Activated T-cell treated with anti-CD3 and anti-CD28 coated beads for 1 hour (primary cell): ENCODE results near the gene PHRF1.

Experiments used
- DNase-seq: peaks from one replicate; pipeline ENCODE4 v3.0.0-alpha.2; 2020; ENCODE audit warnings: low read depth

The PHRF1 gene

GRCh38 chr11:539971-540481, 36.2 kb upstream of the PHRF1 start:
- no peak for DNase-seq

DNA sequence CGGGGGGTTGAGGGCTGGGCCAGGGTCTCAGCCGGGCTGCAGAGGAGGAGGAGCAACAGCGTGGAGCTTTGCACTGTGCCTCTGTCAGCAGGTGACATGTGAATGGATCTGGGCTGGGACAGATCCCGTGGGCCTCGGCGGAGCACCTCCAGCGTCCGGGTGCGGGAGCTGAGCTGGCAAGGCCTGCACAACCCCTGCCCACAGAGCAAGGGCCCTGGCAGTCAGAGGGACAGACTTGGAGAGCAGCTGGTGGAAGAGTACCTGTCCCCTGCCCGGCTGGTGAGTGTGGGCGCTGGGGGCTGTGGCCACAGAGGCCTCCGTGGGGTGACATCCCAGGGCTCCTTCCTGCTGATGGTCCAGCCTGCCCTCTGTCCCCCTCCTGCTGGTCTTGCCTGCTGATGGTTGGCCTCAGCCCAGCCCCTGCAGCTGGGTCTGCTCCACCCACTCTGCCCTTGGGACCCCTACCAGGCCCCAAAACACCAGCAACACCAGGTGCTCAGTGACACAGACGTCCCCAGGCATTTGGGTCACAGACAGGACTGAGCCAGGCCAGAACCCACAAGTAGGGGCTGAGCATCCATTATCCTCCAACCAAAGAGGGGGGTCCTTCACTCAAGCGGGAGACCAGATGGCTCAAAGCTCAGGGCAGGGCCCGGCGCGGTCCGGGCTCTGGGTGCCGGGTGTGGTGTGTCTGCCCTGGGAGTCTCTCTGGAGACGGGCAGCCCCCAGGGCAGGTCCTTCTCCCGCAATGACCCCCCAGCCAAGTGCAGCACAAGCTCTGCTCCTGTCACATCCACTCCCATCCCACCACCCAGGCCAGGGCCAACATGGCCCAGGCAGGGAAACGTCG, 35.5 kb upstream of the PHRF1 start:
- DNase-seq, result no peak

GRCh38 chr11:541433-541885, 34.8 kb upstream of the PHRF1 start:
- no peak for DNase-seq

- no peak for DNase-seq
Measured at GRCh38 chr11:544817-545166, 31.5 kb upstream of the PHRF1 start.

GRCh38 chr11:545171-545570, 31.1 kb upstream of the PHRF1 start:
- no peak for DNase-seq

DNA sequence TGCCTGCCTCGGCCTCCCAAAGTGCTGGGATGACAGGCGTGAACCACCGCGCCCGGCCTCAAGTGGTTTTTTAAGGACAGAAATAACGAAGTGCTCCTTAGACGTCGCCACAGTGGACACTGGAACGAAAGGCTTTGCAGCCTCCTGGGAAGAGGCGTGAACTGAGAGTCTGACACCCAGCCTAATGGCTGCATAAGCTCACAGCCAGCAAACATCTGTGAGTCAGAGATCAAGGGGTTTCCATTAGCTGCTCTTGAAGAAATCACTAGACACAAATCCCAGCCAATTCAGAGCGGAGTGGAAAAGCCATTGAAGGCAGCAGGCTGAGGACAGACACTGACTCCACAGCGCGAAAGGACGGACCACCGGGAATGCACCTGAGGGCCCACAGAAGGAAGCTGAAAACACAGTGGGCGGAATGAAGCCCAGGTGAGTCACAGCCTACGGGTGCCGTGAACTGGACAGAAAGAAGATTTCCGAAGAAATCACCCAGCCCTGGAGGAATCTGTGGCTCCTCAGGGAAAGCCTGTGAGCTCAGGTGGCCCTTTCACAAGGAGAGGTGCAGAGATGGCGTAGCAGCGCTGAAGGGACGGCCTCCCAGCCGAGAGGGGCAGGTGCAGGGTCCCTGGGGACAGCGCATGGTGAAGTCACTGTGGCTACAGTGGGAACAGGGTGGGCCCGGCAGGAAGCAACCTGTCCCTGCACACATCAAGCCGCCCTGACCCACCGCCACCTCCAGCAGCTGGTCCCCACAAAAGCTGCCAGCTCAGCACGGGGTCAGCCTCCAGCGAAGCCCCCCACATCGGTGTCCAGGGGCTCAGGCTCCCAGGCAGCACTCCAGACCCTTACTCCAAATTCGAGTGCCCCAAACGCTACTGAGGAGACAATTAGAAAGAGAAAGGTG, 27.3 kb upstream of the PHRF1 start:
- DNase-seq, result no peak

DNA sequence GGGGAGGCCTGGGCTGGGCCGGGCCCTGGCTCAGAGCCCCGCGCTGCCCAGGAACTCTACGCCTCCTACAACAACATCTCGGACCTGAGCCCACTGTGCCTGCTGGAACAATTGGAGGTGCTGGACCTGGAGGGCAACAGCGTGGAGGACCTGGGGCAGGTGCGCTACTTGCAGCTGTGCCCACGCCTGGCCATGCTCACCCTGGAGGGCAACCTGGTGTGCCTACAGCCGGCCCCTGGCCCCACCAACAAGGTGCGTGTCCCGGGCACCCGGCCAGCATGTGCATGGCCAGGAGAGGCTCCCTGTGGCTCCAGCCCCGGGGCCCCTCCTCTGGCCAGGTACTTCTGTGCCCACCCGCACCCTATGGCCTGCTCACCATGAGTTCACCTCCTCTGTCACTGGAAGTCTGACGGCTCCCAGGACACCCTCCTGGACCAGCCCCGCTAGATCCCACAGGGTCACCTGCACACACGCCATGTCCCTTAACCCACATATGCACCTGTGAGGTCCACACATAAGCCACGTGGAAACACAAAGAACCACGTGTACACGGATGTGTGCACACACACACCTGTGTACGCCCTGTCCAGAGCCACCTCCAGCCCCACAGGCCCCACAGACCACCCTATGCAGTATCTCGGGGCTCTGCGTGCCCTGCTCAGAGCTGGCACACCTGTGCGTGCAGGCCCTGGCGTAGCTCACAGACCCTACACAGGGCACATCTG, 26.1 kb upstream of the PHRF1 start:
- DNase-seq, result no peak

GRCh38 chr11:550746-551085, 25.6 kb upstream of the PHRF1 start:
- no peak for DNase-seq

GRCh38 chr11:551131-551530, 25.1 kb upstream of the PHRF1 start:
- no peak for DNase-seq

DNA sequence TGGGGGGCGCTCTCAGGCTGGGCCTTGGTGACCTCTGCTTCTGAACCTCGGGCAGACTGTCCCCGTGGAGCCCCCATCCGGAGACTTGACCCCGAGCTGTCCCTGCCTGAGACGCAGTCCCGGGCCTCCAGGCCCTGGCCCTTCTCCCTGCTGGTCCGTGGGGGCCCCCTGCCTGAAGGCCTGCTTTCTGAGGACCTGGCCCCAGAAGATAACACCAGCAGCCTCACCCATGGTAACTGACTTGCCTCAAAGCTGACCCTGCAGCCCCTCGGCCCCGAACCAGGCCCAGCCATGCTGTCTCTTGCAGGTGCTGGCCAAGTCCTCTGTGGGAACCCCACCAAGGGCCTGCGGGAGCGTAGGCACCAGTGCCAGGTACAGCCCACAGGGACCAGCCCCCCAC, 24.7 kb upstream of the PHRF1 start:
- DNase-seq, result no peak

- DNase-seq, result no peak
Measured at GRCh38 chr11:553083-553987, 22.9 kb upstream of the PHRF1 start.

- no peak for DNase-seq
Measured at GRCh38 chr11:553988-554340, 22.3 kb upstream of the PHRF1 start.

- DNase-seq, result peak; percentile 75
Measured at GRCh38 chr11:554428-555226, 21.6 kb upstream of the PHRF1 start.

- no peak for DNase-seq
Measured at GRCh38 chr11:555227-555779, 21.0 kb upstream of the PHRF1 start.

DNA sequence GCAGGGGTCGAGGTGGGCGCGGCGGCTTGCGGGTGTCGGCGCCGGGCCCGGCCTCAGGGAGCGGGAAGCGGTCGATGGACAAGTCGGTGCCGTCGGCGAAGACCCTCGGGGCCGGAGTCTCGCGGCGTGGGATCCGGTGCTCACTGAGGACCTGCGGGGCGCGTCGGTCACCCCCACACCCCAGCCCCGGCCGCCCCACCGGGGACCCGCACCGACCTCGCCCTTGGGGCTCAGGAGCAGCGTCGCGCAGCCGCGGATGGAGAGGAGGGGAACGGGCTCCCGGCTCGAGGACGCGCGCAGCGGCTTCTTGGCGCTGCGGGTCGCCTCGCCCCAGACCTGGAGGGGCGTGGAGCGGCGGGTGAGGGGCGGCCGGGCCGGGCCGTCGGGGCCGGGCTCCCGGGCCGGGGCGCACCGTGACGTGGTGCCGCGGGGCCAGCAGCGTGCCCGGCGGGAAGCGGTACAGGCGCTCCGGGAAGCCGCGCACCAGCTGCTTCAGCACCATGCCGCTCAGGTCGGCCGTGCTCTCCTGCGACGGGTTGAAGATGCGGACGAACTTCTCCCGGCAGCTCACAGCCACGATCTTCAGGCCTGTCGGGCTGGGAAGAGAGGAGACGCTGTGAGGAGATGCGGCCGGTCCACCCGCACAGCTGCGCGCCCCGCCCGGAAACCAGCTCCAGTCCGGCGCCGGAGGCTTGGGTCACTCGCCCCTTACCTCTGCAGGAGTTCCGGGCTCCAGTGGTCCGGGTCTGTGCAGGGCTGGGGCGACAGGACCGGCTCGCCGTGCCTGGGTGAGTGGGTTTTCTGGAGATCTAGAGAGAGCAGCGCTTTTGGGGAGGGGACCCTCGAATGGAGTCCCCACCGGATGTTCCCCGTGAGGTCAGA, 20.2 kb upstream of the PHRF1 start:
- DNase-seq, result no peak

- no peak for DNase-seq
Measured at GRCh38 chr11:556662-557256, 19.5 kb upstream of the PHRF1 start.

DNA sequence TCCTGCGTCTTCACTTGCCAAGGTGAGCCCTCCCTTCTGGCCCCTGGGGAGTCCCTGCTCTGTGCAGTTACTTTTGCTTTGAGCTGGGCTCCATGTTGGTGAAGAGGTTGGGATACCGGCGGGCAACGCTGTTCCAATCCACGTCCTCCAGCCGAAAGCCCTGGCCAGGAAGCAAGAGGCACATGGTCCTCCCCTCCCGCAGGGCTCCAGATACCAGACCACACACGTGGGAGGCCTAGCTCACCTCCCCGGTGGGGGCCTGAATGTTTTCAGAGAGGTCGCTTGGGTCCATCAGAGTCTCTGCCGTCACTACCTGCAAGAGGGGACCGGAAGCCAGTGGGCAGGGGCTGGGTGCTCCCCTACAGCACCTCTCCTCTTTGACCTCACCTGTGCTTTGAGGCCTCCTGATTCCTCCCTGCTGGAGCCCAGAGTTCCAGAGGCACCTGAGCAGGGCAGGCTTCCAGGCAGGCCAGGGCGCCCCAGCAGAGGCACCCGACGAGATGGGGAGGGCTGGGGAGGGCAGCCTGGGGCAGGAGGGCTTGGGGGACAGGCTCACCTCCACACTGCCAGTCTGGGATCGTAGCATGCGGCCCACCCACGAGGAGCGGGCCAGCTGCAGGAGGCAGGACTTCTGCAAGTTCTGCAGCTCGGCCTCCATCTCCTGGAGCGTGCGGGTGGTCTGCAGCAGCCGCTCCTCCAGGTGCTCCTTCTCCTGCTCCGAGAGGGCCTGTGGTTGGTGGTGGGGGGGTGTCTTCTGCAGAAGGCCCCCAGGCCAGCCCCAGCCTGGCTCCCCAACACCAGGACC, 18.7 kb upstream of the PHRF1 start:
- DNase-seq, result no peak

DNA sequence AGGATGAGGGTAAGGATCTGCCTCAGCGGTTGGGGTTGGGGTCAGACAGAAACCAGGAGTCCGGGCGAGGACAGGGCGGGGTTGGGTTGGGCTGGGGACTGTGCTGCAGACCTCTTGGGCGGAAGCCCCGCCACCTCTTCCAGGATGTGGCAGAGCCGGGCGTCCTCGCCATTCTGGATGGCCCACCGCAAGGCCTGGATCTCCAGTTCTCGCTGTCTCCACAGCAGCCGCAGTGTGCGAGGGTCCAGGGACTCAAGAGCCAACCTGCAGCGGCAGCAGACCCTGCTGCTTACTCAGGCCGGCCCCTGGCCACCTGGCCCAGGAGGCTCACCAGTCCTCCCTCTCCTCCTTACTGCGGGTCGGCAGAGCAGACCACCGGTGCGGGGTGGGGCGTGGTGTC, 17.8 kb upstream of the PHRF1 start:
- DNase-seq, result no peak
